Uterus (tissue), 2 donors: ENCODE results near the gene MAP3K15.

Source experiments
- POLR2A ChIP-seq, 2 donors: fragments of 450-650 bp; IDR thresholded peaks; one replicate each; pipeline ENCODE4 v1.6.1; 2016; ENCODE audit warnings: antibody characterized with exemption in 2 of 2, mild to moderate bottlenecking in 1 of 2, moderate library complexity in 1 of 2
- TF ChIP-seq, protein P1 (sequence below), 4 experiments: fragments of 200-600 bp in 2 of 4; fragments of 450-650 bp in 2 of 4; sonication (generic) in 2 of 4; IDR thresholded peaks; one replicate each; pipeline ENCODE4 v1.5.1; 2016 to 2019; ENCODE audit warnings: antibody characterized with exemption in 4 of 4, mild to moderate bottlenecking in 2 of 4, moderate library complexity in 1 of 4

DNA sequence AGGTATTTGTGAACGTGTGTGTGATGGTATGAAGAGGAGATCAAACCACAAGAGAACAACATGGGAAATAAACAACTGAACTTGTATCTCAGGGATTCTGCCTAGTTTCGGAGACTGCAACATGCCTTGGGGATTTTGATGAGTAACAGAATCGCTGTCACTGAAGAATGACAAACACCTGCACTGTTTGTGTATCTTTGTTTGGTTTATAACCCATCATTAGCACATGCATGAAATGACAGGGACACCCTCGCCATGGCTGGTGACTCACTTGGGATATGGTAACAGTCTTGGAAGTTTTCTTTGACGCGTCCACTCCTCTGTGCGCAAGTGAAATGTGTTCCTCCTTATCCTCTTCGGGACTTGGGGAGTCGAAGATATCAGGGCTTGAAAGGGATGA is 30.3 kb upstream of the MAP3K15 start:
- TF ChIP-seq, protein P1, sequence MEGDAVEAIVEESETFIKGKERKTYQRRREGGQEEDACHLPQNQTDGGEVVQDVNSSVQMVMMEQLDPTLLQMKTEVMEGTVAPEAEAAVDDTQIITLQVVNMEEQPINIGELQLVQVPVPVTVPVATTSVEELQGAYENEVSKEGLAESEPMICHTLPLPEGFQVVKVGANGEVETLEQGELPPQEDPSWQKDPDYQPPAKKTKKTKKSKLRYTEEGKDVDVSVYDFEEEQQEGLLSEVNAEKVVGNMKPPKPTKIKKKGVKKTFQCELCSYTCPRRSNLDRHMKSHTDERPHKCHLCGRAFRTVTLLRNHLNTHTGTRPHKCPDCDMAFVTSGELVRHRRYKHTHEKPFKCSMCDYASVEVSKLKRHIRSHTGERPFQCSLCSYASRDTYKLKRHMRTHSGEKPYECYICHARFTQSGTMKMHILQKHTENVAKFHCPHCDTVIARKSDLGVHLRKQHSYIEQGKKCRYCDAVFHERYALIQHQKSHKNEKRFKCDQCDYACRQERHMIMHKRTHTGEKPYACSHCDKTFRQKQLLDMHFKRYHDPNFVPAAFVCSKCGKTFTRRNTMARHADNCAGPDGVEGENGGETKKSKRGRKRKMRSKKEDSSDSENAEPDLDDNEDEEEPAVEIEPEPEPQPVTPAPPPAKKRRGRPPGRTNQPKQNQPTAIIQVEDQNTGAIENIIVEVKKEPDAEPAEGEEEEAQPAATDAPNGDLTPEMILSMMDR (IDR thresholded peaks at IDR 0.05) = no peak
- TF ChIP-seq POLR2A (IDR thresholded peaks at IDR 0.05) = no peak
